ENCODE measurements around the gene RXFP1.

DNA sequence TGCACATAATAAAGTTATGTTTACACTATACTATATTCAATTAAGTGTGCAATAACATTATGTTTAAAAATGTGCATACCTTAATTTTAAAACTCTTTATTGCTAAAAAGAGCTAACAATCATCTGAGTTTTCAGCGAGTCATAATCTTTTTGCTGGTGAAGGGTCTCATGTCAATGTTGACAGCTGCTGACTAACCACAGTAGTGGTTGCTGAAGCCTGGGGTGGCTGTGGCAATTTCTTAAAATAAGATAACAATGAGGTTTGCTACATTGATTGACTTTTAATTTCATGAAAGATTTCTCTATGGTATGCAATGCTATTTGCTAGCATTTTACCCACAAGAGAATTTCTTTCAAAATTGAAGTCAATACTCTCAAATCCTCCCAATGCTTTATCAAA lies 91.4 kb downstream of the RXFP1 start:
- TF ChIP-seq, protein P1, sequence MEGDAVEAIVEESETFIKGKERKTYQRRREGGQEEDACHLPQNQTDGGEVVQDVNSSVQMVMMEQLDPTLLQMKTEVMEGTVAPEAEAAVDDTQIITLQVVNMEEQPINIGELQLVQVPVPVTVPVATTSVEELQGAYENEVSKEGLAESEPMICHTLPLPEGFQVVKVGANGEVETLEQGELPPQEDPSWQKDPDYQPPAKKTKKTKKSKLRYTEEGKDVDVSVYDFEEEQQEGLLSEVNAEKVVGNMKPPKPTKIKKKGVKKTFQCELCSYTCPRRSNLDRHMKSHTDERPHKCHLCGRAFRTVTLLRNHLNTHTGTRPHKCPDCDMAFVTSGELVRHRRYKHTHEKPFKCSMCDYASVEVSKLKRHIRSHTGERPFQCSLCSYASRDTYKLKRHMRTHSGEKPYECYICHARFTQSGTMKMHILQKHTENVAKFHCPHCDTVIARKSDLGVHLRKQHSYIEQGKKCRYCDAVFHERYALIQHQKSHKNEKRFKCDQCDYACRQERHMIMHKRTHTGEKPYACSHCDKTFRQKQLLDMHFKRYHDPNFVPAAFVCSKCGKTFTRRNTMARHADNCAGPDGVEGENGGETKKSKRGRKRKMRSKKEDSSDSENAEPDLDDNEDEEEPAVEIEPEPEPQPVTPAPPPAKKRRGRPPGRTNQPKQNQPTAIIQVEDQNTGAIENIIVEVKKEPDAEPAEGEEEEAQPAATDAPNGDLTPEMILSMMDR (conservative IDR thresholded peaks at IDR 0.05; ENCODE audit: low read depth, low read length): no peak
- TF ChIP-seq EZH2 (IDR thresholded peaks at IDR 0.05; ENCODE audit: borderline replicate concordance, low read depth, low read length, poor library complexity, severe bottlenecking): no peak
